Mesendoderm (in vitro differentiated cells): ENCODE results near the gene TDRD3.

Experiments
- DNase-seq: peaks from one replicate; pipeline ENCODE4 v3.0.0; 2013
- H2AK5ac ChIP-seq: 2 replicates; pipeline ENCODE4 v1.6.1; 2013; ENCODE audit warnings: low read length, inconsistent platforms
- H2BK120ac ChIP-seq: 2 replicates; pipeline ENCODE4 v1.6.1; 2013; ENCODE audit warnings: low read depth, mild to moderate bottlenecking, low read length, moderate library complexity, mixed read lengths
- H2BK15ac ChIP-seq: replicated peaks from 2 replicates; pipeline ENCODE4 v1.6.1; 2013; ENCODE audit warnings: low read depth, mild to moderate bottlenecking, moderate library complexity
- H2BK5ac ChIP-seq: 2 replicates; pipeline ENCODE4 v1.6.1; 2013; ENCODE audit warnings: low read length, inconsistent platforms
- H3K18ac ChIP-seq: 2 replicates; pipeline ENCODE4 v1.6.1; 2013; ENCODE audit warnings: mild to moderate bottlenecking, low read length, mixed read lengths
- H3K23ac ChIP-seq: one replicate; pipeline ENCODE4 v1.6.1; 2013; ENCODE audit warnings: low read length
- H3K27ac ChIP-seq: 2 replicates; pipeline ENCODE4 v1.5.1; 2013; ENCODE audit warnings: low read depth, mild to moderate bottlenecking, inconsistent platforms, low read length, moderate library complexity
- H3K27me3 ChIP-seq: 2 replicates; pipeline ENCODE4 v1.6.1; 2013; ENCODE audit warnings: low read length, control low read depth, mild to moderate bottlenecking, inconsistent platforms; ENCODE audit not compliant: insufficient read depth, poor library complexity
- H3K36me3 ChIP-seq: 2 replicates; pipeline ENCODE4 v1.6.1; 2013; ENCODE audit warnings: low read length, inconsistent platforms; ENCODE audit not compliant: control insufficient read depth, insufficient read depth
- H3K4ac ChIP-seq: one replicate; pipeline ENCODE4 v1.6.1; 2013; ENCODE audit warnings: low read depth, mild to moderate bottlenecking, low read length, moderate library complexity
- H3K4me1 ChIP-seq: 2 replicates; pipeline ENCODE4 v1.6.1; 2013; ENCODE audit warnings: low read depth, low read length, inconsistent platforms; ENCODE audit not compliant: control insufficient read depth
- H3K4me2 ChIP-seq: 2 replicates; pipeline ENCODE4 v1.6.1; 2013; ENCODE audit warnings: low read length
- H3K4me3 ChIP-seq: 2 replicates; pipeline ENCODE4 v1.5.1; 2013; ENCODE audit warnings: mild to moderate bottlenecking, low read length
- H3K56ac ChIP-seq: one replicate; pipeline ENCODE4 v1.6.1; 2013; ENCODE audit warnings: low read length
- H3K79me1 ChIP-seq: 2 replicates; pipeline ENCODE4 v1.6.1; 2013; ENCODE audit warnings: low read length, inconsistent platforms
- H3K79me2 ChIP-seq: 2 replicates; pipeline ENCODE4 v1.6.1; 2013; ENCODE audit warnings: mild to moderate bottlenecking, low read length; ENCODE audit not compliant: control insufficient read depth, insufficient read depth
- H3K9ac ChIP-seq: 2 replicates; pipeline ENCODE4 v1.6.1; 2013; ENCODE audit warnings: low read length, inconsistent platforms
- H4K5ac ChIP-seq: one replicate; pipeline ENCODE4 v1.6.1; 2013; ENCODE audit warnings: low read length
- H4K8ac ChIP-seq: one replicate; pipeline ENCODE4 v1.6.1; 2013; ENCODE audit warnings: low read depth, mild to moderate bottlenecking, control low read depth, low read length, moderate library complexity
- WGBS: extraction: QIAGEN DNeasy Blood & Tissue Kit; methylation state at CpG from one replicate; pipeline ENCODE4 v1.1.7; 2013; ENCODE audit warnings: low lambda C conversion rate, missing lambda C conversion rate; ENCODE audit not compliant: insufficient coverage; ENCODE audit errors: extremely low coverage; 5-methylcytosine and 5-hydroxymethylcytosine counted together

TDRD3 gene

DNA sequence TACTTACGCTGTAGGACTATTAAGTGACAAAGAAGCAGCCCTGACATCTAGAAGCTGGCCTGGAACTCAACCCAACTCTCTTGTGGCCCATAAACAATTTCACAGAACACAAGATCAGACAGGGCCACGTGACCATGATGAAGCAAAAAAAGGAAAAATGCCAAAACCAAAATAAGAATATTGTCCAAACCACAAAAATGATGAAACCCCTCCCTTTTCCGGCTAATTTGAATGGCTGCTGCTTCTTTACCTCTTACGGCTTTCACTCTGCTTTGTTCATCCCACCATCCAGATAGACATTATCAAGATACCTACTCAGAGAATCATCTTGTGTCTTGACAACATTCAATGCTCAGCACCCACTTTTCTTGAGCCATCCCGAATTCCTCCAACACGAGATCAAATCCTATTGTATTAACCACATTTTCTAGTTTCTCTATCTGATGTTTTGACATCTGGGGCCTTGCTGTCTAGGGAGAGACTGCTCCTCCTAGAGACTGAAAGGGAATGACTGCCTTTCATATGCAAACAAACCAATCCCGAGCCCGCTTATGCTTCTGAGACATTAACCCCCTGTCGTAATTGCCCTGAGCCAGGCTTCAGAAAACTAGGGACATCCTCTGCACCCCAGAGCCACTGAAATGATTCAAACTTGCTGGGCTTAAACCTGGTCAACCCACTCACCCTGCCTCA lies 186.3 kb downstream of the TDRD3 start:
- WGBS: no CpG with 5 or more reads among the region's 9 CpGs
- Histone ChIP-seq H3K18ac (peak overlapping the region; percentile 61), H3K27ac (no peak overlapping the region), H3K56ac (peak overlapping the region; percentile 54), H2BK15ac (no peak overlapping the region), H4K5ac (no peak overlapping the region), H2AK5ac (no peak overlapping the region), H3K4me3 (no peak overlapping the region), H3K4me2 (no peak overlapping the region), H3K79me2 (no peaks in the 10 kb centered on the region), H3K27me3 (no peaks in the 10 kb centered on the region), H3K4ac (no peak overlapping the region), H3K9ac (no peak overlapping the region), H3K4me1 (peaks cover 4% of the 10 kb centered on the region), H2BK120ac (no peak overlapping the region), H3K36me3 (no peaks in the 10 kb centered on the region), H3K23ac (no peak overlapping the region), H3K79me1 (no peaks in the 10 kb centered on the region), H2BK5ac (no peak overlapping the region), H4K8ac (no peak overlapping the region)
- DNase-seq: peak; percentile 80

DNA sequence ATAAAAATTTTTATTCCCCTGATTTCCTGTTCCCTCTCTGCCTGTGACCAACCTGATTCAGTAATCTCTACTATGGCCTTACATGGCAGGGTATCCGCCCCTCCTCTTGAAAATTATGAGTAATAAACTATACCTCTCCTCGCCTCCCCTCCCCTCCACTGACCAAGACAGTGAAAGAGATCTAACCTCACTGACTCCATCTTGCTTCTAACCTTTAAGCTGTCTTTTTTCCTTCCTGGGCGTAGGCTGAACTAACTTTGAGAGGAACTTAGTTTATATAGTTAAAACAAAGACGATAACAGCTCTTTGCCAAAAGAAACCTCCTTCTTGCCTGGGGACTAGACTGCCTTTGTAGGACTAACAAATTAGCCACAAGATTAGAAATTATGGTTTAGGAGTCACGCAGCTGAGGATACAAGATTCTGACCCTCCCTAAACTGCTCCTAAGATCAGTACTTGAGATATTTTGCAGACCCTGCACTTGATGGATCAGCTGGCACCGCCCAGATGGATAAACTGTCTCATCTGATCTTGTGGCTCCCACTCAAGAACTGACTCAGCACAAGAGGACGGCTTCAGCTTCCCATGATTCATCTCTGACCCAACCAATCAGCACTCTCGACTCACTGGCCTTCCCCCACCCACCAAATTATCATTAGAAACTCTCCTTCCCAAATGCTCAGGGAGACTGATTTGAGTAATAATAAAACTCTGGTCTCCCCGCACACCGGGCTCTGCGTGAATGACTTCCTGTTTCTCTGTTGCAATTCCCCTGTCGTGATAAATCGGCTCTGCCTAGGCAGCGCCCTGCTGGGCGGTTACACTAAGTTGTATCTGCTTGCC lies 187.1 kb downstream of the TDRD3 start:
- H3K4me3 ChIP-seq: no peak overlapping the region
- H3K18ac ChIP-seq: peak overlapping the region; percentile 61
- no peak overlapping the region for H4K8ac ChIP-seq
- H3K36me3 ChIP-seq: no peaks in the 10 kb centered on the region
- no peaks in the 10 kb centered on the region for H3K79me1 ChIP-seq
- no CpG with 5 or more reads among the region's 15 CpGs for WGBS
- no peaks in the 10 kb centered on the region for H3K79me2 ChIP-seq
- no peak overlapping the region for H3K9ac ChIP-seq
- peaks cover 4% of the 10 kb centered on the region for H3K4me1 ChIP-seq
- no peak overlapping the region for H3K4ac ChIP-seq
- peak overlapping the region; percentile 54 for H3K56ac ChIP-seq
- no peaks in the 10 kb centered on the region for H3K27me3 ChIP-seq
- DNase-seq: peak; percentile 83
- no peak overlapping the region for H4K5ac ChIP-seq
- H2BK5ac ChIP-seq: peak overlapping the region; percentile 28
- H2BK15ac ChIP-seq: no peak overlapping the region
- H3K4me2 ChIP-seq: no peak overlapping the region
- H2BK120ac ChIP-seq: no peak overlapping the region
- H2AK5ac ChIP-seq: no peak overlapping the region
- no peak overlapping the region for H3K23ac ChIP-seq
- peak overlapping the region; percentile 25 for H3K27ac ChIP-seq

DNA sequence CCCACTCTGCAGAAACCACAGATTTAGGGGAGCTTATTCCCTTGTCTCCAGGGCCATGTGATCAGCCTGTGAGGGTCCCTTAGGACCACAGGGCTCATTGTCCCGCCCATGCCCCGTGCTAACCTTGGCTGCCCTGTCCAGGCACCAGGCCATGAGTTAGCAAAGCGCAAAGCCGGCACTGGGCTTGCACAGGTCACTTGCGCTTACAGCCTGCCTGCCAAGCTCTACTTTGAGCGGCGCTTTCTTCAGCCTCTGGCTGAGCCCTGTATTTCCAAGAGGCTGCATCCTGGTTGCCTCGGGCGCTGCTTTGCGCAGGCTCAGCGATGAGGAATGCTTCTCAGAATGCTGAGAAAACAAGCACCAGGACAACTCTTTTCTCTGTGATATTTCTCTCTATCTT lies 188.0 kb downstream of the TDRD3 start:
- H3K56ac ChIP-seq: peak overlapping the region; percentile 68
- H3K27me3 ChIP-seq: no peaks in the 10 kb centered on the region
- H3K79me2 ChIP-seq: no peaks in the 10 kb centered on the region
- no peak overlapping the region for H3K23ac ChIP-seq
- H3K18ac ChIP-seq: peak overlapping the region; percentile 46
- no peak overlapping the region for H3K4me3 ChIP-seq
- H2AK5ac ChIP-seq: no peak overlapping the region
- H2BK120ac ChIP-seq: no peak overlapping the region
- no peak overlapping the region for H4K8ac ChIP-seq
- no peak overlapping the region for H4K5ac ChIP-seq
- H2BK5ac ChIP-seq: peak overlapping the region; percentile 18
- H3K4ac ChIP-seq: peak overlapping the region; percentile 56
- H3K36me3 ChIP-seq: no peaks in the 10 kb centered on the region
- peak; percentile 90 for DNase-seq
- H2BK15ac ChIP-seq: no peak overlapping the region
- peaks cover 4% of the 10 kb centered on the region for H3K4me1 ChIP-seq
- WGBS: no CpG with 5 or more reads among the region's 11 CpGs
- H3K79me1 ChIP-seq: no peaks in the 10 kb centered on the region
- no peak overlapping the region for H3K4me2 ChIP-seq
- H3K27ac ChIP-seq: peak overlapping the region; percentile 47
- H3K9ac ChIP-seq: peak overlapping the region; percentile 15

DNA sequence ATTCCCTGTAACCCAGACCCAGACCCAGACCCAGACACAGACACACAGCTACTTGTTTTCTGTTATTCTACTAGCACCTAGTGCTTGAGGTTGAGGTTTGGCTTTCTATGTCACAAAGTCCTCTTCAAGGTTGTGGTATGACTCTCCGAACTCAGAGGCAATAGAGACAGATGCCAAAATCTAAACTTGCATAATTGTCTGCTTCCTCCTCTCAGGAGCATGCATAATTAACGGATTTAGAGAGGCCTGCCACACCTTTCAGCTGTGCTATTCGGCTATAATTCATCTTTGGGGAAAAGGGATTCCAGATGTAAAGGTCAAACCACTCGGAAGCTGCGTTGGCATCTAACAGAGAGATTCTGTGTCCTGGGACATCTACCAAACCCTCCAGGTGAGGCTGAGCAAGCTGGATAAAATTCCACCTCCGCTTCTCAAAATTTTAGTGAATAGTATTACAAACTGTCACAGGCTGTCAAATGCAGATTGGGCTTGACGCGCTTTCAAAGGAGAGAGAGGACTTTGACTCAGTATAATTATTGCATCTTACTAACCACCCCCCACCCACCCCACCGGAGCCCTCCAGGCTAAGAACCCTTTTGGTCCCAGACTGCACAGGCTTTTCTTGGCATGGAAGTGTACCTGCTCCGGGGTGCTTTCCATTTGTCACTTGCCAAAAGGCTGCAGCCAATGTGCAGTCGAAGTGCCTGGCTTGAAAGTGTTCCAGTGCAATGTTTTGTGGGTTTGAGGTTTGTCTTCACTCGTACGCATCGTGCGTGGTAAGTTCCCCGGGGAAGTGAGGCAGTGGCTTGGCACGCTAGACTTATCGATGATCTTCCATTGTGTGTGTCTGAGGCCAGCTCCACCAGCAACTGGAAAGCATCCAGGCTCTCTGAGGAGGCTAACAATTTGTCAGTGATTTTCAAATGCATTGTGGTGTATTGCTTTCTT lies 194.1 kb downstream of the TDRD3 start:
- Histone ChIP-seq H3K56ac (no peak overlapping the region), H4K8ac (no peak overlapping the region), H3K18ac (no peak overlapping the region), H3K4ac (no peak overlapping the region), H3K79me2 (no peaks in the 10 kb centered on the region), H2BK120ac (no peak overlapping the region), H4K5ac (no peak overlapping the region), H3K4me3 (no peak overlapping the region), H3K4me2 (no peak overlapping the region), H2BK5ac (no peak overlapping the region), H2AK5ac (no peak overlapping the region), H3K27ac (no peak overlapping the region), H3K27me3 (no peaks in the 10 kb centered on the region), H3K9ac (no peak overlapping the region), H3K79me1 (no peaks in the 10 kb centered on the region), H3K23ac (no peak overlapping the region), H2BK15ac (no peak overlapping the region), H3K36me3 (no peaks in the 10 kb centered on the region), H3K4me1 (peaks cover 2% of the 10 kb centered on the region)
- DNase-seq: no peak
- no CpG with 5 or more reads among the region's 18 CpGs for WGBS

DNA sequence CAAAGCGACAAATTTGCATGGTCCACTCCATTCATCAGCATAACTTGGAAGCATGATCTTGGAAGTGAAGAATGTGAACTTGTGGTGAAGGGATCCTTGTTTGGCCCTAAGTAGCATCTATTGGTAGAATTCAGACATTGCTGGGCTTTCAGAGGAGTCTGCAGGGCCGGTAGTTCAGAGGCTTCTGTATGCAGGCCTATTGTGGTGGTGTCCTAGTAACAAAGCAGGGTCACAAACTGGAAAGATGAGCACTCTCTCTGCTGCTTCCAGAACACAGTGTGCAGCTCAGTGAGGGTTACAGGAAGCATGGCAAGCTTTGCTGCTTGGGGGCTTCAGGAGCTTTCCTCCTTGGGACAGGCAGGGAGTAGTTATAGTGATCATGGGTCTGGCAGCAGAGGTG lies 206.0 kb downstream of the TDRD3 start:
- no peak overlapping the region for H3K56ac ChIP-seq
- H3K9ac ChIP-seq: no peak overlapping the region
- no peak overlapping the region for H3K18ac ChIP-seq
- H2BK5ac ChIP-seq: no peak overlapping the region
- no peak overlapping the region for H3K23ac ChIP-seq
- WGBS: no CpG with 5 or more reads among the region's 2 CpGs
- H3K36me3 ChIP-seq: no peaks in the 10 kb centered on the region
- no peak overlapping the region for H2BK15ac ChIP-seq
- no peak for DNase-seq
- no peak overlapping the region for H4K5ac ChIP-seq
- no peak overlapping the region for H4K8ac ChIP-seq
- H3K4ac ChIP-seq: no peak overlapping the region
- H3K27me3 ChIP-seq: no peaks in the 10 kb centered on the region
- H3K79me2 ChIP-seq: no peaks in the 10 kb centered on the region
- H3K4me3 ChIP-seq: no peak overlapping the region
- H3K4me1 ChIP-seq: no peaks in the 10 kb centered on the region
- H3K4me2 ChIP-seq: no peak overlapping the region
- H3K27ac ChIP-seq: no peak overlapping the region
- no peak overlapping the region for H2AK5ac ChIP-seq
- no peak overlapping the region for H2BK120ac ChIP-seq
- no peaks in the 10 kb centered on the region for H3K79me1 ChIP-seq
